Tibial nerve (tissue), 4 donors: ENCODE data around the gene TMEM19. TPM values are rescaled to one million over a fixed set of nuclear protein-coding genes. Genes with fewer than 3 reads are reported as not detected.

Experiments used
- DNase-seq, 2 donors: peaks; one replicate each; pipeline ENCODE4 v3.0.0-alpha.2; 2019; ENCODE audit warnings: low spot score in 2 of 2
- H3K27ac ChIP-seq, 4 donors: fragments of 200-600 bp; sonication (generic) in 3 of 4; one replicate each; pipeline ENCODE4 v1.5.1; 2017 to 2019; ENCODE audit warnings: mild to moderate bottlenecking in 1 of 4
- H3K27me3 ChIP-seq, 2 donors: fragments of 200-600 bp; sonication (generic) in 1 of 2; one replicate each; pipeline versions ENCODE4 v1.5.1 to v1.6.0; 2017 to 2019
- H3K36me3 ChIP-seq, 3 donors: fragments of 200-600 bp; sonication (generic); one replicate each; pipeline ENCODE4 v1.5.1; 2018 to 2019
- H3K4me1 ChIP-seq, 4 donors: fragments of 200-600 bp; sonication (generic) in 3 of 4; one replicate each; pipeline ENCODE4 v1.5.1; 2017 to 2019
- H3K4me3 ChIP-seq, 4 donors: fragments of 200-600 bp; sonication (generic) in 3 of 4; one replicate each; pipeline ENCODE4 v1.5.1; 2017 to 2019; ENCODE audit warnings: mild to moderate bottlenecking in 1 of 4, moderate library complexity in 1 of 4
- H3K9me3 ChIP-seq, 4 donors: fragments of 200-600 bp; sonication (generic) in 3 of 4; one replicate each; pipeline ENCODE4 v1.5.1; 2017 to 2019
- EP300 ChIP-seq, 2 donors: sonication (generic); formaldehyde crosslinking; IDR thresholded peaks; one replicate each; pipeline ENCODE4 v1.6.1; 2017; ENCODE audit warnings: antibody characterized with exemption in 2 of 2, mild to moderate bottlenecking in 1 of 2
- POLR2A ChIP-seq, 2 donors: fragments of 450-650 bp; IDR thresholded peaks; one replicate each; pipeline ENCODE4 v1.6.1; 2017; ENCODE audit warnings: antibody characterized with exemption in 2 of 2, mild to moderate bottlenecking in 2 of 2, moderate library complexity in 2 of 2
- WGBS, 2 donors: methylation state at CpG; one replicate each; pipeline ENCODE4 v1.1.5; 2018; 5-methylcytosine and 5-hydroxymethylcytosine counted together
- total RNA-seq, 4 donors: library from RNA; depleted of rRNA; stranded (reverse); fragments of >200 nt; gene quantifications; one replicate each; pipeline ENCODE4 v1.1.0, GENCODE V29; 2016
- TF ChIP-seq, protein P1 (sequence below), 5 experiments: fragments of 200-600 bp in 3 of 5; fragments of 450-650 bp in 2 of 5; sonication (generic) in 3 of 5; IDR thresholded peaks; one replicate each; pipeline ENCODE4 v1.5.1; 2016 to 2019; ENCODE audit warnings: antibody characterized with exemption in 5 of 5, mild to moderate bottlenecking in 3 of 5, moderate library complexity in 2 of 5

TMEM19 gene
- total RNA-seq: 10 to 100 TPM in 3 of 4 donors, 1 to 10 TPM in 1; 9.3 to 17.6 (median 16.0) TPM

DNA sequence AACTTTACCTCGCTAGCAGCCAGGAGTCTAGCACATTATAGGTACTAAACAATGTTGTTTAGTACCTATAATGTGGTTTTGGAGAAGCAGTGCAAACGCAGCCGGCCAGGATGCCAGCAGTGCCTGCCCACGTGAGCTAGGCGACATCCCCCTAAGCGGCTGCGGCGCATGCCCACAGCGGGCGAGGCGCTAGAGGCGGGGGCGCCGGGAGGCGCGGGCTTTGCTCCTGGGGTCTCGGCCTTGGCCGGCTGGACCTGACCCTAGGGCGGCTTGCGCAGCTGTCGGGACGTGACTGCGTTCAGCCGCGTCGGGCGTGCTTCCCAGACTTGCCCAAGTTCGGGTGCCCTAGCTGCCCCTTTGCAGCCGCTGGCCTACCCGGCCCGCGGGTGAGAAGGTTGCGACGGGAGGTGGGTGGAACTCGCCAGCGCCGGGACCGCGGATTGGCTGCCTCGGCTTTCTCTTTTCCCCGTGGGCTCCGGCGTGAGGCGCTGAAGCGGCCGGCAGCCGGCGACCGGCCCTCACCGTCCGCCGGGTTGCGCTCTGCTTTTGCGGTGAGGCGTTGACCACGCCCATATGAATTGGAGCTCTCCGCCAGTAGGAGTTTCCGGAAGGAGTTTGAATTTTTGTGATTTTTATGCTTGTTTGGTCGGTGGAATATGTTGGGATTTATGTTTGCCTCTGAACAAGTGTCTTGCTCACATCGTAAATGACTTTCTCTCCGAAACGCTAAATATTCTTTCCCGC is at the start of gene TMEM19:
Gene TMEM19, plus strand, starts transcription at position 169 of the 744 bp plus-strand sequence. CDS start 599 bp downstream, outside the sequence.
- peaks cover 0 to 43% (median 17%) of the 10 kb centered on the region in 4 donors for H3K4me1 ChIP-seq
- H3K9me3 ChIP-seq: no peaks in the 10 kb centered on the region
- no peaks in the 10 kb centered on the region for H3K36me3 ChIP-seq
- TF ChIP-seq, protein P1, sequence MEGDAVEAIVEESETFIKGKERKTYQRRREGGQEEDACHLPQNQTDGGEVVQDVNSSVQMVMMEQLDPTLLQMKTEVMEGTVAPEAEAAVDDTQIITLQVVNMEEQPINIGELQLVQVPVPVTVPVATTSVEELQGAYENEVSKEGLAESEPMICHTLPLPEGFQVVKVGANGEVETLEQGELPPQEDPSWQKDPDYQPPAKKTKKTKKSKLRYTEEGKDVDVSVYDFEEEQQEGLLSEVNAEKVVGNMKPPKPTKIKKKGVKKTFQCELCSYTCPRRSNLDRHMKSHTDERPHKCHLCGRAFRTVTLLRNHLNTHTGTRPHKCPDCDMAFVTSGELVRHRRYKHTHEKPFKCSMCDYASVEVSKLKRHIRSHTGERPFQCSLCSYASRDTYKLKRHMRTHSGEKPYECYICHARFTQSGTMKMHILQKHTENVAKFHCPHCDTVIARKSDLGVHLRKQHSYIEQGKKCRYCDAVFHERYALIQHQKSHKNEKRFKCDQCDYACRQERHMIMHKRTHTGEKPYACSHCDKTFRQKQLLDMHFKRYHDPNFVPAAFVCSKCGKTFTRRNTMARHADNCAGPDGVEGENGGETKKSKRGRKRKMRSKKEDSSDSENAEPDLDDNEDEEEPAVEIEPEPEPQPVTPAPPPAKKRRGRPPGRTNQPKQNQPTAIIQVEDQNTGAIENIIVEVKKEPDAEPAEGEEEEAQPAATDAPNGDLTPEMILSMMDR (IDR thresholded peaks at IDR 0.05): peak in 4 of 5 experiments; percentile 7 to 47 (median 26)
- TF ChIP-seq EP300 (IDR thresholded peaks at IDR 0.05) (peak; percentile 8 to 90), POLR2A (IDR thresholded peaks at IDR 0.05) (peak; percentile 15 to 69)
- WGBS, 2 donors: 1% methylated on average over 36 to 39 of the region's 63 CpGs
- H3K4me3 ChIP-seq: peak within 1 kb of the TSS; percentile 51 to 97 (median 72)
- H3K27me3 ChIP-seq: no peaks in the 10 kb centered on the region
- peak; percentile 73 to 74 for DNase-seq
- peak within 1 kb of the TSS; percentile 74 to 88 (median 84) for H3K27ac ChIP-seq

DNA sequence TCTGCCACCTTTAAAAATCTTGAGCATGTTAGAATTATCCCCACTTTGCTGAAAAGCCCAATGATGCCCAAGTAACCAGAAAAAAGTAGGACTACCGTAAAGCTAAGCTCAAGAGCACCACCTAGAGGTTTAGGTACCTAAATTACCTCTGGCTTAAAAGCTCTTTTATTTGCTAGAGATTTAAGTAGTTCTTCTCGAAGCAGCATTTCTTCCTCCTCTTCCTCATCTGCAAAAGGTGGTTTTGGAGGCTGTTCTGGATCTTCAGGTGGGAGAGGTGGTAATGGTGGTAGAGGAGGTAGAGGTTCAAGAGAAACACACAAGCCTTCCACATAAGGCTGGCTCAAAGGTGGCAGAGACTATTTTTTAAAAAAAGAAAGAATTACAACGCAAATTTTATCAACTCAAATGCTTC is 49.2 kb upstream of the TMEM19 start:
- no peak for TF ChIP-seq EP300 (IDR thresholded peaks at IDR 0.05)
- TF ChIP-seq, protein P1 (IDR thresholded peaks at IDR 0.05): peak; percentile 42 to 71 (median 61)
- H3K9me3 ChIP-seq: no peaks in the 10 kb centered on the region
- no peaks in the 10 kb centered on the region for H3K27me3 ChIP-seq
- WGBS, 2 donors: 34 to 37% methylated on average over 3 of the region's 3 CpGs
- no peak overlapping the region for H3K27ac ChIP-seq
- no peak for DNase-seq
- no peak overlapping the region for H3K4me3 ChIP-seq
- peaks cover 0 to 9% (median 0%) of the 10 kb centered on the region in 4 donors for H3K4me1 ChIP-seq
- peaks cover 0 to 83% (median 9%) of the 10 kb centered on the region in 3 donors for H3K36me3 ChIP-seq

GRCh38 chr12:71638499-71638898 is 47.4 kb upstream of the TMEM19 start:
- H3K27ac ChIP-seq: no peak overlapping the region
- H3K4me1 ChIP-seq: peaks cover 0 to 12% (median 0%) of the 10 kb centered on the region in 4 donors
- no peak for DNase-seq
- H3K36me3 ChIP-seq: peaks cover 0 to 81% (median 3%) of the 10 kb centered on the region in 3 donors
- H3K4me3 ChIP-seq: no peak overlapping the region
- no peaks in the 10 kb centered on the region for H3K27me3 ChIP-seq
- H3K9me3 ChIP-seq: no peaks in the 10 kb centered on the region
- TF ChIP-seq, protein P1 (IDR thresholded peaks at IDR 0.05): no peak
- TF ChIP-seq POLR2A (IDR thresholded peaks at IDR 0.05): no peak
- no peak for TF ChIP-seq EP300 (IDR thresholded peaks at IDR 0.05)

DNA sequence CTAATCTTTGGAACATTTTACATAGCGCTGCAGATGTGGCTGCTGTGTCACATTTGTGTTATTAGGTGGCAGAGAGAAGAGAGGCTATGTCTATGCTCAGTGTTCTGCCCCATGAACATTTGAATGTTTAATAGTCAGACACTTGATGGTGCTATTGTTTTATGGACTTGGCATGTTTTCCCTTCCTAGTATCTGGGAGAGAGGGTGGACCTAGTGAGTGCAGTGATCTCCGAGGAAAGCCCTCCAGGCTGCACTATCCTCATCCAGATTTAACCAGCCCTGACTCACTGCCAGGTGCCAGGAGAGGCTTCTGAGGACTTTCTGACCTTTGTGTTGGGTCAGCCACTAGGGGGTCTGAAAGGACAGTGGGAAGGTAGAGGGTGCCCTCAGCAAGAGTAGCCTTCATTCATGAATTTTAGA is 46.5 kb upstream of the TMEM19 start:
- TF ChIP-seq, protein P1 (IDR thresholded peaks at IDR 0.05): no peak
- TF ChIP-seq EP300 (IDR thresholded peaks at IDR 0.05): no peak
- TF ChIP-seq POLR2A (IDR thresholded peaks at IDR 0.05): no peak
- no peaks in the 10 kb centered on the region for H3K27me3 ChIP-seq
- no peak for DNase-seq
- peaks cover 0 to 81% (median 3%) of the 10 kb centered on the region in 3 donors for H3K36me3 ChIP-seq
- WGBS, 2 donors: 82 to 86% methylated on average over 2 of the region's 2 CpGs
- no peak overlapping the region for H3K27ac ChIP-seq
- H3K9me3 ChIP-seq: no peaks in the 10 kb centered on the region
- H3K4me1 ChIP-seq: peaks cover 0 to 12% (median 0%) of the 10 kb centered on the region in 4 donors
- no peak overlapping the region for H3K4me3 ChIP-seq

DNA sequence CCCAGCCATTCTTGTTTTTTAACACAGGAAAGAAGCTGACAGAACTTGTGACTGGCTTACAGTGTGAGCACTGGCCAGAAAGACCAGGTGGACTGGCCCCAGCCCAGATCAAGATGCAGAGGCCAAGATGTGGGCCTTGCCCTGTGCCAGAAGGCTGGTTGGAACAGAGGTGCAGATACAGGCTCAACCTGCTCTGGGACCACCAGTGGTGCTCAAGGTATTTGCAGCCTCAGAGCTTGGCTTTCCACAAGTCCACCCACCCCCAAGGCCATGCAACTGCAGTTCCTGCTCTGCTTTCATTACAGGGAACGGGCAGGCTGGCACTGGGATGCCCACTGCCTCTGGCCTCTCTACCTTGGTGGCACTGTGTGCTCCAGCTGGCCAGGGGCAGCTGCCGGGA is 45.6 kb upstream of the TMEM19 start:
- Histone ChIP-seq H3K4me1 (peaks cover 0 to 12% (median 0%) of the 10 kb centered on the region in 4 donors), H3K27ac (no peak overlapping the region), H3K27me3 (no peaks in the 10 kb centered on the region), H3K9me3 (no peaks in the 10 kb centered on the region), H3K36me3 (peaks cover 0 to 81% (median 3%) of the 10 kb centered on the region in 3 donors), H3K4me3 (no peak overlapping the region)
- TF ChIP-seq POLR2A (IDR thresholded peaks at IDR 0.05): no peak
- TF ChIP-seq EP300 (IDR thresholded peaks at IDR 0.05): no peak
- TF ChIP-seq, protein P1 (IDR thresholded peaks at IDR 0.05): no peak
- 92 to 93% methylated on average over 2 of the region's 2 CpGs for WGBS, 2 donors
- DNase-seq: no peak
